HG02970 (cell line): ENCODE data around the gene PDE4D.

Source experiments
- ATAC-seq: cut with Tn5 transposase; IDR thresholded peaks from one replicate; pipeline ENCODE4 v1.9.1; 2021; ENCODE audit warnings: mild to moderate bottlenecking, moderate library complexity, moderate number of reproducible peaks; ENCODE audit not compliant: unreplicated experiment, low FRiP score

The PDE4D gene

GRCh38 chr5:59287361-59287760, 606.2 kb downstream of the PDE4D start:
- no peak for ATAC-seq

- ATAC-seq = no peak
These were observed 607.0 kb downstream of the PDE4D start for GRCh38 chr5:59286510-59286909.

GRCh38 chr5:59285300-59286016, 608.1 kb downstream of the PDE4D start:
- no peak for ATAC-seq

- no peak for ATAC-seq
These were observed 610.8 kb downstream of the PDE4D start for GRCh38 chr5:59282726-59283125.

- ATAC-seq = no peak
These were observed 613.5 kb downstream of the PDE4D start for GRCh38 chr5:59279979-59280378.

- no peak for ATAC-seq
These were observed 616.6 kb downstream of the PDE4D start for GRCh38 chr5:59276917-59277372.

GRCh38 chr5:59276325-59276675, 617.2 kb downstream of the PDE4D start:
- ATAC-seq = no peak

- ATAC-seq = no peak
These were observed 617.8 kb downstream of the PDE4D start for GRCh38 chr5:59275510-59276324.

GRCh38 chr5:59275170-59275509, 618.4 kb downstream of the PDE4D start:
- ATAC-seq = no peak

- no peak for ATAC-seq
These were observed 619.4 kb downstream of the PDE4D start for GRCh38 chr5:59274106-59274636.

GRCh38 chr5:59272809-59273427, 620.6 kb downstream of the PDE4D start:
- ATAC-seq = no peak

GRCh38 chr5:59268756-59269415, 624.6 kb downstream of the PDE4D start:
- no peak for ATAC-seq

GRCh38 chr5:59267033-59267432, 626.5 kb downstream of the PDE4D start:
- ATAC-seq = no peak

- ATAC-seq = no peak
These were observed 627.1 kb downstream of the PDE4D start for GRCh38 chr5:59266410-59266809.

- no peak for ATAC-seq
These were observed 628.8 kb downstream of the PDE4D start for GRCh38 chr5:59264639-59265245.

- ATAC-seq = no peak
These were observed 629.5 kb downstream of the PDE4D start for GRCh38 chr5:59264013-59264412.

GRCh38 chr5:59261969-59262368, 631.6 kb downstream of the PDE4D start:
- no peak for ATAC-seq

GRCh38 chr5:59260973-59261372, 632.6 kb downstream of the PDE4D start:
- no peak for ATAC-seq

- ATAC-seq = no peak
These were observed 633.3 kb downstream of the PDE4D start for GRCh38 chr5:59260200-59260599.

- ATAC-seq = no peak
These were observed 634.3 kb downstream of the PDE4D start for GRCh38 chr5:59259237-59259636.
